Measurements from ENCODE around the gene MAST1. TPM values are rescaled to one million over a fixed set of nuclear protein-coding genes. Genes with fewer than 3 reads are reported as not detected.

Gene MAST1
- total RNA-seq, 4 donors from 2014 or later: 0.50 to 0.91 (median 0.76) TPM

- Histone ChIP-seq H3K27me3 (peaks cover 0 to 100% (median 81%) of the 10 kb centered on the region in 4 donors), H3K4me1 (peaks cover 3 to 31% (median 24%) of the 10 kb centered on the region in 4 donors), H3K36me3 (no peaks in the 10 kb centered on the region), H3K9me3 (no peaks in the 10 kb centered on the region), H3K27ac (replicated peaks in 1 of 4) (no peak overlapping the region), H3K4me3 (no peak overlapping the region)
- whole genome bisulfite sequencing: 20% methylated on average over 10 of the region's 23 CpGs
- TF ChIP-seq POLR2A (IDR thresholded peaks at IDR 0.05; ENCODE audit: low read depth): no peak
- intact Hi-C loops (cut with DNase I): no loop called here
- no peak for DNase-seq (ENCODE audit: extremely low spot score)
Measured at GRCh38 chr19:12828494-12828893, 9.8 kb upstream of the MAST1 start.

DNA sequence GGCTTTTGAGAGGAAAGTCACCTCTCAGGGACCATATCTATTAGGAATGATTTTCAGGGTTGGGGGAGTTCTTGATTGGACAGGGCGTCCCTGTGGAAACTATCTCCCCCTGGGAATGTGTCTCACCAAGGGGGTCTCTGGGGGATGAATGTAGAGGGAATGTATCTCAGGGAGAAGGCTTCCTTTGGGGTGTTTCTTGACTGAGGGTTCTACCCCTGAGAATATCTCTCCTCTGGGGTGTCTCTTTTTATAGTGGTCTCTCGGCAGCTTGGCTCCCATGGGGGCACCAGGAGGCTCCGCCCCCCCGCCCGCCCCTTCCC is 4.9 kb upstream of the MAST1 start:
- Histone ChIP-seq H3K9me3 (no peaks in the 10 kb centered on the region), H3K4me3 (peak overlapping the region; percentile 48 to 59 (median 51)), H3K27ac (replicated peaks in 1 of 4) (no peak overlapping the region), H3K36me3 (no peaks in the 10 kb centered on the region), H3K4me1 (peaks cover 8 to 55% (median 35%) of the 10 kb centered on the region in 4 donors), H3K27me3 (peaks cover 0 to 100% (median 85%) of the 10 kb centered on the region in 4 donors)
- intact Hi-C loops (cut with DNase I): no loop called here
- DNase-seq (ENCODE audit: extremely low spot score): no peak
- 0% methylated on average over 2 of the region's 5 CpGs for WGBS
- no peak for TF ChIP-seq POLR2A (IDR thresholded peaks at IDR 0.05; ENCODE audit: low read depth)
- TF ChIP-seq EP300 (IDR thresholded peaks at IDR 0.05): no peak
- TF ChIP-seq, protein P1, sequence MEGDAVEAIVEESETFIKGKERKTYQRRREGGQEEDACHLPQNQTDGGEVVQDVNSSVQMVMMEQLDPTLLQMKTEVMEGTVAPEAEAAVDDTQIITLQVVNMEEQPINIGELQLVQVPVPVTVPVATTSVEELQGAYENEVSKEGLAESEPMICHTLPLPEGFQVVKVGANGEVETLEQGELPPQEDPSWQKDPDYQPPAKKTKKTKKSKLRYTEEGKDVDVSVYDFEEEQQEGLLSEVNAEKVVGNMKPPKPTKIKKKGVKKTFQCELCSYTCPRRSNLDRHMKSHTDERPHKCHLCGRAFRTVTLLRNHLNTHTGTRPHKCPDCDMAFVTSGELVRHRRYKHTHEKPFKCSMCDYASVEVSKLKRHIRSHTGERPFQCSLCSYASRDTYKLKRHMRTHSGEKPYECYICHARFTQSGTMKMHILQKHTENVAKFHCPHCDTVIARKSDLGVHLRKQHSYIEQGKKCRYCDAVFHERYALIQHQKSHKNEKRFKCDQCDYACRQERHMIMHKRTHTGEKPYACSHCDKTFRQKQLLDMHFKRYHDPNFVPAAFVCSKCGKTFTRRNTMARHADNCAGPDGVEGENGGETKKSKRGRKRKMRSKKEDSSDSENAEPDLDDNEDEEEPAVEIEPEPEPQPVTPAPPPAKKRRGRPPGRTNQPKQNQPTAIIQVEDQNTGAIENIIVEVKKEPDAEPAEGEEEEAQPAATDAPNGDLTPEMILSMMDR (IDR thresholded peaks at IDR 0.05): no peak
- TF ChIP-seq POLR2AphosphoS5 (IDR thresholded peaks at IDR 0.05): no peak

DNA sequence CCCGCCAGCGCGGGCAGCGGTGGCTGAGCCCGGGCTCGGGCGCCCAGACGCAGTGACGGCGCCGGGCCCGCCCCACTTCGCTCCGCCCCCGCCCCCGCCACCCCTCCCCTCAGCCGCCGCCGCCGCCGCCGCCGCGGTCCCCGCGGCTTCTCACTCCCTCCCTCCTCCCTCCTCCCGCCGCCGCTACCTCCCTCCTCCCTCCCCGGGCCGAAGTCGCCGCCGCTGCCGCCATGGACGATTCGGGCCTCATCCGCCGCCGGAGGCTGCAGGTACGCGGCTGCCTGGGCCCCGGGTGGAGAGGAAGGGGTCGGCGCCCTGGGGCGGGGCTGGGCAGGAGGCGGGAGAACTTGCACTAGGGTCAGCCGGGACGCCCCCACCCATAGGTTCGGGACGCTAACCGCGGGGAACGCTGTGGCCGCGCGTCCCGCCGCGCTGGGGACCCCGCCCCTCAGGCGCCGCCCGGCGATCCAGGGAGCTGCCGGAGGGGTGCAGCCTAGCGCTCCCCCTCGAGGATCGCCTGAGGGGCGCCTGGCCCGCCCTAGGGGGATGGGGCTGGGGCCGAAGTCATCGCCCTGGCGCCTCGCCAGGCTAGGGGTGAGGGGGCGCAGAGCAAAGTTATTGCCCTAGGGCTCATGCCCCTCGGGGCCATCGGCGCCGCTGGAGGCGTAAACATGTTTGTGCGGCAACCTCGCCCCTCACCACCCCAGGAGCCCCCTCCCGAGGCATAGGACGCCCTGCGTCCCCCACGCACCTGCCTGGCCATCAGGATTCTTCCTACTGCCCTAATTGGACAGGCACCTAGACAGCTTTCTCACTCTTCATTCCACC is 4.4 kb upstream of the MAST1 start:
- WGBS: 3% methylated on average over 11 of the region's 87 CpGs
- peak overlapping the region; percentile 48 to 59 (median 51) for H3K4me3 ChIP-seq

GRCh38 chr19:12834566-12834943 is 3.8 kb upstream of the MAST1 start, which contains the start of gene RTBDN:
RTBDN (minus strand) TSS chr19:12834579; CDS start chr19:12829979, 4,600 bp downstream.
- Histone ChIP-seq H3K4me3 (peak within 1 kb of the TSS; percentile 48 to 59 (median 51)), H3K27me3 (peaks cover 0 to 100% (median 89%) of the 10 kb centered on the region in 4 donors), H3K36me3 (no peaks in the 10 kb centered on the region), H3K4me1 (peaks cover 14 to 59% (median 40%) of the 10 kb centered on the region in 4 donors), H3K9me3 (no peaks in the 10 kb centered on the region), H3K27ac (replicated peaks in 1 of 4) (no peak within 1 kb of the TSS)
- intact Hi-C loops (cut with DNase I): no loop called here
- TF ChIP-seq EP300 (IDR thresholded peaks at IDR 0.05) (no peak), POLR2A (IDR thresholded peaks at IDR 0.05; ENCODE audit: low read depth) (no peak), POLR2AphosphoS5 (IDR thresholded peaks at IDR 0.05) (no peak)
- TF ChIP-seq, protein P1 (IDR thresholded peaks at IDR 0.05): no peak
- whole genome bisulfite sequencing: 16% methylated on average over 17 of the region's 20 CpGs
- DNase-seq (ENCODE audit: extremely low spot score): no peak

More for the DNA sequence above, 4.4 kb upstream of the MAST1 start:
- TF ChIP-seq EP300 (IDR thresholded peaks at IDR 0.05) (no peak), POLR2AphosphoS5 (IDR thresholded peaks at IDR 0.05) (no peak), POLR2A (IDR thresholded peaks at IDR 0.05; ENCODE audit: low read depth) (no peak)
- TF ChIP-seq, protein P1 (IDR thresholded peaks at IDR 0.05): no peak
- no peak for DNase-seq (ENCODE audit: extremely low spot score)
- H3K27ac ChIP-seq (replicated peaks in 1 of 4): no peak overlapping the region
- H3K4me1 ChIP-seq: peaks cover 14 to 57% (median 39%) of the 10 kb centered on the region in 4 donors
- H3K27me3 ChIP-seq: peaks cover 0 to 100% (median 89%) of the 10 kb centered on the region in 4 donors
- intact Hi-C loops (cut with DNase I): no loop called here
- no peaks in the 10 kb centered on the region for H3K36me3 ChIP-seq
- no peaks in the 10 kb centered on the region for H3K9me3 ChIP-seq

- Histone ChIP-seq H3K4me3 (no peak overlapping the region), H3K36me3 (no peaks in the 10 kb centered on the region), H3K9me3 (no peaks in the 10 kb centered on the region), H3K4me1 (peaks cover 14 to 59% (median 40%) of the 10 kb centered on the region in 4 donors), H3K27me3 (peaks cover 0 to 100% (median 89%) of the 10 kb centered on the region in 4 donors), H3K27ac (replicated peaks in 1 of 4) (no peak overlapping the region)
- WGBS: 9% methylated on average over 23 of the region's 39 CpGs
- TF ChIP-seq POLR2A (IDR thresholded peaks at IDR 0.05; ENCODE audit: low read depth): no peak
- TF ChIP-seq, protein P1 (IDR thresholded peaks at IDR 0.05): no peak
- TF ChIP-seq EP300 (IDR thresholded peaks at IDR 0.05): no peak
- no peak for TF ChIP-seq POLR2AphosphoS5 (IDR thresholded peaks at IDR 0.05)
- intact Hi-C loops (cut with DNase I): no loop called here
- DNase-seq (ENCODE audit: extremely low spot score): no peak
Measured at GRCh38 chr19:12834976-12835757, 3.1 kb upstream of the MAST1 start.
